ENCODE data around the gene IER3. TPM values are rescaled to one million over a fixed set of nuclear protein-coding genes. Genes with fewer than 3 reads are reported as not detected.
"Not testable (repeated sequence)": the region's sequence is repeated elsewhere in the genome, so short reads cannot be mapped to it uniquely, and the experiment has no call there.

IER3 gene
- total and polyA plus RNA-seq, 5 experiments from 2014 or later = 0.58 to 17.0 (median 1.8) TPM

DNA sequence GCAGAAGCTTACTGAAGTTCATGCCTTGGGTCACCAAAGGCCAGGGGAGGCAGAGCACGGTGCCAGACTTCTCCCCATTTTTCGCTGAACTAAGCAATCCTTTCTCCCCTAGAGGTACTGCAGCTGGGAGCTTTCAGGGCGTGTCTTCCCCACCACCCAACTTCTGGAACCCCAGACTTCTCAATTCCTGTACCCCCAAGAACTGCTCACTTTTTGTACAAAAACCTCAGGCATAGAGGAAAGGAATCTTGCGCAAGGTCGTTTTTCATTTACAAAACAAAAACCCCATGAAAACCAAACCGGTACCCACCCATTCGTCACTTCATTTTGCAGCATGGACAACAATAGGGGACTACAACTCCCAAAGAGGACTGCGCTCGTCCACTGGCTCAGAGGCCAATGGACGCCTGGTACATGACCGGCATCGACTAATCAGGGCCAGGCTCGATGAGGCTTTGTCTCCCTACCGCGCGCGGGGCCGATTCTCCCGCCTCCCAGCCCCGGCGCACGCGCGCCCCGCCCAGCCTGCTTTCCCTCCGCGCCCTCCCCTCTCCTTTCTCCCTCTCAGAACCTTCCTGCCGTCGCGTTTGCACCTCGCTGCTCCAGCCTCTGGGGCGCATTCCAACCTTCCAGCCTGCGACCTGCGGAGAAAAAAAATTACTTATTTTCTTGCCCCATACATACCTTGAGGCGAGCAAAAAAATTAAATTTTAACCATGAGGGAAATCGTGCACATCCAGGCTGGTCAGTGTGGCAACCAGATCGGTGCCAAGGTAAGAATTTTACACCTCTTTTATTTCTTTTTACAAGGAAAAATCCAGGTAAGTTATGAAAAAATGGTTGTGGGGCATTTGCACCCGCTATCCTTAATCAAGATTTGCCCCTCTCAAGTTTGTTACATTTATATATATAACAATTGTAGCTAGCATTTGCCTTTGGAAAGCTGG, 24.3 kb downstream of the IER3 start, which contains the start of gene TUBB:
Gene TUBB, plus strand, starts transcription at position 562 of the 947 bp plus-strand sequence. Its CDS starts 155 bp downstream, at position 717.
- peak; percentile 66 to 68 for ATAC-seq

DNA sequence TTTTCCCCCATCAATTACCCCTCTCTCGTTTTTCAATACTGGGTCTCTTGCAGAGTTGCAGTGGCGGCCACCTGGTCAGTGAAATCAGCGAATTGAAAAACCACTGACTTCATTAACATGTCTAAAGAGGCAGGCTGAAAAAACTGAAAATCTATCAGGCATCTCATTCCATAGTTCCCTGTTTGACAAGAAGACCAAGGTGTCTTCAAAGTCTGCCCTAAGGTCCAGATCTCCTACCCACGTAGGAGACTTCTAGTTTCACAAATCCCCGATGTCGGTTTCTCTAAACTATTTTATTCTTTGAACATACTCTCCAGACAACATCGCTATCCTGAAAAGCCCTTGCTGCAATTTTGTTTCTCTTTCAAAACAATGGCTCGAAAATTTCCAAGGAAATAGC, 25.0 kb downstream of the IER3 start:
- DNase-seq = no peak
- Mint-ChIP-seq H3K27ac (peak overlapping the region; percentile 82 to 99 (median 96)), H3K4me1 (peaks cover 38 to 73% (median 67%) of the 10 kb centered on the region in 4 donors), H3K4me3 (peak overlapping the region; percentile 87 to 99 (median 98)), H3K9me3 (no peaks in the 10 kb centered on the region), H3K27me3 (no peaks in the 10 kb centered on the region), H3K36me3 (peaks cover 0 to 35% (median 16%) of the 10 kb centered on the region in 3 donors)
- POLR2A ChIA-PET = interaction anchor here (0.9 to 14.3 kb wide), 6 partner anchors 11 to 228 kb away, joined by 3 to 594 read pairs (median 27); partner anchors contain the start of genes DHX16, MRPS18B, NRM and PPP1R10
- ATAC-seq = no peak

More for the DNA sequence above, 24.3 kb downstream of the IER3 start, which contains the start of gene TUBB:
- Mint-ChIP-seq H3K36me3 (peaks cover 0 to 36% (median 13%) of the 10 kb centered on the region in 3 donors), H3K4me1 (peaks cover 36 to 76% (median 68%) of the 10 kb centered on the region in 4 donors), H3K4me3 (peak within 1 kb of the TSS; percentile 87 to 99 (median 98)), H3K27me3 (no peaks in the 10 kb centered on the region), H3K9me3 (no peaks in the 10 kb centered on the region), H3K27ac (peak within 1 kb of the TSS; percentile 82 to 99 (median 96))
- DNase-seq = peak; percentile 88 to 96 (median 94)
- POLR2A ChIA-PET = interaction anchor here (0.5 to 14.3 kb wide), 10 partner anchors 11 to 229 kb away, joined by 3 to 594 read pairs (median 14); partner anchors contain the start of genes DDR1, DHX16, MRPS18B and NRM

DNA sequence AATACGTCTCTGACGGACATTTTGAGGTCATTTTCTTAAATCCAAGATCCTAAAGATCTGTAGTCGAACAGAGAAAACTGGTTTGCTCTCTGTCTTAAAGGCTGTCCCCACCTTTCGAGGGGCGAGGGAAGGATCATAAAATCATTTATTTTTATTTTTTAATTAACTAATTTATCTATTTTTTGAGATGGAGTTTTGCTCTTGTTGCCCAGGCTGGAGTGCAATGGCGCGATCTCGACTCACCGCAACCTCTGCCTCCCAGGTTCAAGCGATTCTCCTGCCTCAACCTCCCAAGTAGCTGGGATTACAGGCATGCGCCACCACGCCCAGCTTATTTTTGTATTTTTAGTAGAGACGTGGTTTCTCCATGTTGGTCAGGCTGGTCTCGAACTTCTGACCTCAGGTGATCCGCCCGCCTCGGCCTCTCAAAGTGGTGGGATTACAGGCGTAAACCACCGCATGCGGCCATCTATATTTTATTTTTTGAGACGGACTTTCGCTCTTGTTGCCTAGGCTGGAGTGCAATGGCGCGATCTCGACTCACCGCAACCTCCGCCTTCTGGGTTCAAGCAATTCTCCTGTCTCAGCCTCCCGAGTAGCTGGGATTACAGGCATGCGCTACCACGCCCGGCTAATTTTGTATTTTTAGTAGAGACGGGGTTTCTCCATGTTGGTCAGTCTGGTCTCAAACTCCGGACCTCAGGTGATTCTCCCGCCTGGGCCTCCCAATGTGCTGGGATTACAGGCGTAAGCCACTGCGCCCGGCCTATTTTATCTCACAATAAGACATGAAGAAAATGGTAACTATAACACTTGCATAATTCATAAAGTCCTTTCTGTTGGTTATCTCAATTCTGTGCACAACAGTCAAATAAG, 26.3 kb downstream of the IER3 start:
- Mint-ChIP-seq H3K27ac (peak overlapping the region; percentile 97 to 100 (median 99)), H3K4me3 (peak overlapping the region; percentile 87 to 99 (median 97)), H3K4me1 (peaks cover 36 to 60% (median 57%) of the 10 kb centered on the region in 4 donors), H3K36me3 (peaks cover 0 to 35% (median 17%) of the 10 kb centered on the region in 3 donors)
- H3K27me3 Mint-ChIP-seq, DNase-seq, H3K9me3 Mint-ChIP-seq, ATAC-seq: not testable (repeated sequence)
- POLR2A ChIA-PET = interaction anchor here (0.5 to 14.3 kb wide), 22 partner anchors 12 to 376 kb away, joined by 3 to 594 read pairs (median 5); partner anchors contain the start of genes ABCF1, DHX16, GNL1 and MRPS18B

DNA sequence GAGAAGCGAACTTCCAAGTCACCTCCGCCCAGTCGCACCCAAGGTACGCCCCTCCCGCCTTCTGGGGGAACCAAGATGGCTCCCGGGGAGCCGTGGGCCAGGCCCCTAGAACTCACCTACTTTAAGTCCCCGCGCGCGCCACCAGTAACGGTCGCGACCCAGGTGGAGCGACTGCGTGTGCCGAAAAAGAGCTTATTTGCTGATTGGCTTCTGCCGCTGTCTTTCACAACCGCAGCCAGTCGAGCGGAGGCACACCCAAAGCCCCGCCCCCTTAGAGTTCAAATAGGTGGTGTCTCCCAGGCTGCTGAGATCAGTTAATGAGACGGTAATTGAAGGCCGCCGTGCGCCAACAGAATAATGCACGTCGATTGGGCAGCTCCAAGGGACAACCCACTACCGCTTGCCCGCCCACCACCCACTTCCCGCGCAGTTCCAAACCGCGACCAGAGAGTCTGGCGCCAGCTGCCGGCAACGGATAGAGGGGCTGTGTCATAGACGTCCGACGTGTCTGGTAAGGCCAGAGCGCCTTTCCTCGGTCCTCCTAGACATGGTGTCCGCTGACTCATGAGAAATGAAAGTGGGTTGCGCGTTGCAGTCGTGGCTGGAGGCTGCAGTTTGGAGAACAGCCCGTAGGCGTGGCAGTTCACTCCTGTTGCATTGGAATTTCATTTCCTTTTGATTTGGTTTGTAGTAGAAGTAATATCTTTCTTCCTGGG, 27.1 kb downstream of the IER3 start, which contains the start of gene MDC1:
Gene MDC1, minus strand, starts transcription at position 153 of the 716 bp plus-strand sequence. CDS start 2,106 bp downstream, outside the sequence.
- Mint-ChIP-seq H3K27me3 (no peaks in the 10 kb centered on the region), H3K4me3 (peak within 1 kb of the TSS; percentile 87 to 99 (median 97)), H3K36me3 (peaks cover 0 to 35% (median 19%) of the 10 kb centered on the region in 3 donors), H3K9me3 (no peaks in the 10 kb centered on the region), H3K27ac (peak within 1 kb of the TSS; percentile 97 to 100 (median 99)), H3K4me1 (peaks cover 33 to 59% (median 57%) of the 10 kb centered on the region in 4 donors)
- peak; percentile 91 to 100 (median 98) for DNase-seq
- POLR2A ChIA-PET = interaction anchor here (0.5 to 14.3 kb wide), 26 partner anchors 12 to 651 kb away, joined by 3 to 594 read pairs (median 4); partner anchors contain the start of genes ABCF1, DHX16, GNL1 and MRPS18B
- ATAC-seq = peak; percentile 75 to 80

DNA sequence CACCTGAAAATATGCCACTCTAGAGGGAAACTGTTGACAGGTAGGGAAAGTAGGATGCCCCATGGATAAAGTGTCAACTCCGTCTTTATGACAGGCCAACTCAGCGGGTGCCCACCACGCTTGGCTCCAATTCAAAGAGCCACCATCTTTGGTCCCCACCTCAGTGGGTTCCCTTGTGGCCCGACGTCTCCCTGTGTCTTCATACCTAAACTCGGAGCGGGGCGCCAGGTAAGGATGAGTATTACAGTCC, 27.5 kb downstream of the IER3 start:
- Mint-ChIP-seq H3K36me3 (peaks cover 0 to 40% (median 24%) of the 10 kb centered on the region in 3 donors), H3K4me1 (peaks cover 35 to 59% (median 57%) of the 10 kb centered on the region in 4 donors), H3K27me3 (no peaks in the 10 kb centered on the region), H3K27ac (peak overlapping the region; percentile 97 to 100 (median 99)), H3K4me3 (peak overlapping the region; percentile 87 to 99 (median 97)), H3K9me3 (no peaks in the 10 kb centered on the region)
- no peak for DNase-seq
- ATAC-seq = no peak
- POLR2A ChIA-PET = interaction anchor here (0.6 to 14.3 kb wide), 22 partner anchors 11 to 650 kb away, joined by 3 to 594 read pairs (median 5); partner anchors contain the start of genes ABCF1, DHX16, GNL1 and MRPS18B

DNA sequence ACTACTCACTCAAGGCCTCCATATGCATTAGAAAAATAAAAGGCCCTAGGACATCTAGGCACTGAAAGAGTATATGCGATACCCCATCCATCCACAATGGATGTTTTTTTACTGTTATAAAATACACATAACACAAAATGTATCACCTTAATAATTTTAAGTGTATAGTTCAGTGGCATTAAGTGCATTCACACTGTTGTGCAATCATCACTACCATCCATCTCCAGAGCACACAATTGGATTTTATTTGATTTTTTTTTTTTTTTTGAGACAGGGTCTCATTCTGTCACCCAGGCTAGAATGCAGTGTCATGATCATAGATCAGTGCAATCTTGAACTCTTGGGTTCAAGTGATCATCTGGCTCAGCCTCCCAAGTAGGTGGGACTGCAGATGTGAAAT, 30.1 kb downstream of the IER3 start:
- H3K4me3 Mint-ChIP-seq = no peak overlapping the region
- no peaks in the 10 kb centered on the region for H3K9me3 Mint-ChIP-seq
- H3K36me3 Mint-ChIP-seq = peaks cover 0 to 54% (median 24%) of the 10 kb centered on the region in 3 donors
- no peak overlapping the region for H3K27ac Mint-ChIP-seq
- DNase-seq (no peak), ATAC-seq (no peak)
- POLR2A ChIA-PET = interaction anchor here (14.3 kb wide), 1 partner anchor 36 kb away, joined by 594 read pairs; the partner anchor contains the start of gene DHX16
- no peaks in the 10 kb centered on the region for H3K27me3 Mint-ChIP-seq
- peaks cover 30 to 52% (median 48%) of the 10 kb centered on the region in 4 donors for H3K4me1 Mint-ChIP-seq

DNA sequence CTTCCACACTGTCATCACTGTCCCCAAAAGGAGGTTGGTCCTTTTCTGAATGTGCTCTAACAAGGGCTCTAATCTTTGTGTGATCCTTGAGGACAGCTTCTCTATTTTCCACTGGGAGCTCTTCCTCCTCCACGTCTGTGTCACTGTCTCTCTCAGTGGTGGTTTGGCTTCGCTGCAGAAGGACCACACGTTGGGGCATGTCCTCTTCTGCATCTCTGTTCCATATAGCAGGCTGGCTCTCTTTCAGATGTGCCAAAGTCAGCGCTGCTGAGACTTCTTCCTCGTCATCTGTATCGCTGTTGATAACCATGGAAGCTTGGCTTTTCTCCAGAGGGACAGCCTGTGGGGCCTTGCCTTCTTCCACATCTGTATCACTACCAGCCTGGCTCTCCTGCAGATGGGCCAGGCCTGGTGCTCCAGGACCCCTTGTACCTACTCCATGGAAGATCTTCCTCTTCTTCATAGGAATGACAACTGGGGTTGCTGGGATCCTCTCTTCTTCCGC, 31.9 kb downstream of the IER3 start:
- no peaks in the 10 kb centered on the region for H3K9me3 Mint-ChIP-seq
- no peak for DNase-seq
- H3K36me3 Mint-ChIP-seq = peaks cover 6 to 66% (median 25%) of the 10 kb centered on the region in 3 donors
- H3K27me3 Mint-ChIP-seq = no peaks in the 10 kb centered on the region
- peaks cover 32 to 43% (median 39%) of the 10 kb centered on the region in 4 donors for H3K4me1 Mint-ChIP-seq
- H3K27ac Mint-ChIP-seq = peak overlapping the region in 3 of 10 donors; percentile 56 to 83 (median 70)
- no peak for ATAC-seq
- H3K4me3 Mint-ChIP-seq = peak overlapping the region in 1 of 10 donors; percentile 34
- POLR2A ChIA-PET = interaction anchor here (1.0 to 14.3 kb wide), 5 partner anchors 9 to 88 kb away, joined by 3 to 594 read pairs (median 4); partner anchors contain the start of gene DHX16

DNA sequence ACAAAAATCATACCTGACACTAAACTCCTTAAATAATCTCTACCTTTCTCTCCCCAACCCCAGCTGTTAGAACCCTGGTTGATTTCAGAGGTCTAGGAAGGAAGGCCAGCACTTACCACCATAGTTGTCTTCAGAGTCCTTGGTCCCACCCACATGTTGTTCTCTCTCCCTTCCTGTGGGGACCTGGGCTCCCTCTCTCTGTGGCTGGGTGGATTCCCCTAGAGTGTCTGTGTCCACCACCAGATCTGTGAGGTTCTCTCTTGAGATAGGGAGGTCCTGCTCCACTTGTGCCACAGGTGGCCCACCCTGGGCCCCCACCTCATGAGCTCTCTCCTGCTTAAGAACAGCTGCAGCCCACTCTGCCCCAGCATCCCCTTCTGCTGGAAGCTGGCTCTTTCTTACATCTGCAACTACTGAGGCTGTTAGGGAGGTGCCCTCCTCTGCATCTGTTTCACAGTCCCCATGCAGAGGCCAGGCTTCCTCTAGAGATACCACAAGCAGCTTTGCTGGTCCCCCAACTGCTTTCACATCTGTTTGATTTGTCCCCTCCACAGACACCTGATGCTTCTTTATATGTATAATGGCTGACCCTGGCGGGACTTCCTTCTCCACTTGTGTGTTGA, 32.5 kb downstream of the IER3 start:
- H3K9me3 Mint-ChIP-seq = no peaks in the 10 kb centered on the region
- peaks cover 6 to 72% (median 28%) of the 10 kb centered on the region in 3 donors for H3K36me3 Mint-ChIP-seq
- peaks cover 31 to 37% (median 33%) of the 10 kb centered on the region in 4 donors for H3K4me1 Mint-ChIP-seq
- POLR2A ChIA-PET = interaction anchor here (0.6 to 14.3 kb wide), 6 partner anchors 8 to 89 kb away, joined by 3 to 594 read pairs (median 4); partner anchors contain the start of gene DHX16
- H3K4me3 Mint-ChIP-seq = peak overlapping the region in 3 of 10 donors; percentile 26 to 36 (median 34)
- DNase-seq (no peak), ATAC-seq (no peak)
- H3K27me3 Mint-ChIP-seq = no peaks in the 10 kb centered on the region
- peak overlapping the region in 6 of 10 donors; percentile 26 to 83 (median 60) for H3K27ac Mint-ChIP-seq

DNA sequence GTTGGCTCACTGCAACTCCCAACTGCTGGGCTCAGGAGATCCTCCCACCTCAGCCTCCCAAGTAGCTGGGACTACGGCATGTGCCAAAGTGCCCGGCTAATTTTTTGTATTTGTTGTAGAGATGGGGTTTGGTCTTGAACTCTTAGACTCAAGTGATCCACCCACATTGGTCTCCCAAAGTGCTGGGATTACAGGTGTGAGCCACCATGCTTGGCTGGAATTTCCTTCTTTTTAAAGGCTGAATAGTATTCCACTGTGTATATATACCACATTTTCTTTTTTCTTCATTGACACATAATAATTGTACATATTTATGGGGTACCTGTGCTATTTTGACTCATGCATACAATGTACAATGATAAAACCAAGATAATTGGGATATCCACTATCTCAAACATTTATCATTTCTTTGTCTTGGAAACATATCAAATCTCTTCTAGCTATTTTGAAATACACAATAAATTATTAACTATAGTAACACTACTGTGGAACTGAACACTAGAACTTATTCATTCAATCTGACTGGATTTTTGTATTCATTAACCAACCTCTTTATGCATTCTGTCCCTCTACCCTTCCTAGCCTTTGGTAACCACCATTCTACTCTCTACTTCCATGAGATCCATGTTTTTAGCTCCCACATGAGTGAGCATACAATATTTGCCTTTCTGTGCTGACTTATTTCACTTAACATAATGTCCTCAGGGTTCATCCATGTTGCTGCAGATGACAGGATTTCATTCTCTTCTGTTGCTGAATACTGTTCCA, 35.1 kb downstream of the IER3 start:
- Mint-ChIP-seq H3K27ac (peak overlapping the region in 1 of 10 donors; percentile 46), H3K9me3 (no peaks in the 10 kb centered on the region), H3K4me3 (no peak overlapping the region), H3K36me3 (peaks cover 6 to 81% (median 35%) of the 10 kb centered on the region in 3 donors), H3K27me3 (no peaks in the 10 kb centered on the region), H3K4me1 (peaks cover 15 to 26% (median 21%) of the 10 kb centered on the region in 4 donors)
- POLR2A ChIA-PET = interaction anchor here (0.6 to 1.0 kb wide), 4 partner anchors 10 to 102 kb away, joined by 3 to 6 read pairs (median 3); no protein-coding TSS in a partner anchor
- ATAC-seq (no peak), DNase-seq (no peak)

Measured in naive thymus-derived CD8-positive, alpha-beta T cell (primary cell).